Fibroblast of skin of right biceps (primary cell): ENCODE measurements around the gene DAPK2.

Experiments used
- DNase-seq: peaks from one replicate; pipeline ENCODE4 v3.0.0-alpha.2; 2013

DAPK2 gene

GRCh38 chr15:63889831-63890230, 156.5 kb downstream of the DAPK2 start:
- DNase-seq = no peak

GRCh38 chr15:63888823-63889222, 157.5 kb downstream of the DAPK2 start:
- DNase-seq = no peak

- no peak for DNase-seq
Measured at GRCh38 chr15:63888146-63888545, 158.1 kb downstream of the DAPK2 start.

- no peak for DNase-seq
Measured at GRCh38 chr15:63887630-63888029, 158.7 kb downstream of the DAPK2 start.

DNA sequence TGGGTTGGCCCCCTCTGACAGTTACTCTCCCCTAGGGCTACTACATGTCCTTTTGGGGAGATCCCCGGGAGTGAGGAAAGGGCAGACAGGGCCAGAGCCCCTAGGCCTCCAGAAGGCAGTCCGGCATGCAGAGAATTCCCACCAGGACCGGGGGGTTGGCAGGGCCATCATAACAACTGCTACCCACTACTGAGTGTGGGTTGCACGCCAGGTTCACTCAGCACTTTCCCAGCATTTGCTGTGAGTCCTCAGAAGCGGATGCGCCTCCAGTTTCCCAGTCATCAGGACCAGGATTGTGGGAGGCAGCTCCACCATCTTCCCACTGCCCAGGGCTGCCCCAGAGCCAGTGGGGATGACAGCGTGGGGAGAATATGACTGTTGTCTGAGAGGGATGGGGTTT, 161.3 kb downstream of the DAPK2 start:
- no peak for DNase-seq

GRCh38 chr15:63881431-63881830, 164.9 kb downstream of the DAPK2 start:
- DNase-seq = no peak

- no peak for DNase-seq
Measured at GRCh38 chr15:63880744-63881143, 165.5 kb downstream of the DAPK2 start.

- DNase-seq = no peak
Measured at GRCh38 chr15:63879995-63880394, 166.3 kb downstream of the DAPK2 start.

GRCh38 chr15:63879211-63879610, 167.1 kb downstream of the DAPK2 start:
- DNase-seq = no peak

GRCh38 chr15:63877713-63878271, 168.5 kb downstream of the DAPK2 start:
- DNase-seq = no peak

DNA sequence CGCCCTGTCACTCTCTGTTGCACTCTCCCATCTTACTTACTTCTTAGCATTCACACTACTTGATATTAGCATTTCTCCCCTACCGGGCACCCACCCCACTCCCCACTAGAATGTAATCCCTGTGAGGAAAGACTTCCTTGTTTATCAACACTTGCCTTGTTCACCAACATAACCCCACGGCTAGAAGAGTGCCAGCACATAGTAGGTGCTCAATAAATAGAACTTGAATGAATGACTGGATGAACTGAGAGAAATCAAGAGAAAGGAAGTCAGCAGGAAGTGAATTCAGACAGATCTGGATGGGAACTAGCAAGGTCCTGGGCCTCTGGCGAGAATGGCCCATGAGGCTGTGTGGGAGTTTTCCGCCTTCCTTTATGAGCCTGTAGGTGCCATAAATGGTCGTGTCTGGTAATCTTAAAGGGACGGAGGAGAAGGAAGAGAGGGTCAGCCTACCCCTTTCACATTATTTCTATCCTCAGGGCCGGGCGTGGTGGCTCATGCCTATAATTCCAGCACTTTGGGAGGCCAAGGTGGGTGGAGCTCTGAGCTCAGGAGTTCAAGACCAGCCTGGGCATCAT, 170.1 kb downstream of the DAPK2 start:
- DNase-seq = no peak

DNA sequence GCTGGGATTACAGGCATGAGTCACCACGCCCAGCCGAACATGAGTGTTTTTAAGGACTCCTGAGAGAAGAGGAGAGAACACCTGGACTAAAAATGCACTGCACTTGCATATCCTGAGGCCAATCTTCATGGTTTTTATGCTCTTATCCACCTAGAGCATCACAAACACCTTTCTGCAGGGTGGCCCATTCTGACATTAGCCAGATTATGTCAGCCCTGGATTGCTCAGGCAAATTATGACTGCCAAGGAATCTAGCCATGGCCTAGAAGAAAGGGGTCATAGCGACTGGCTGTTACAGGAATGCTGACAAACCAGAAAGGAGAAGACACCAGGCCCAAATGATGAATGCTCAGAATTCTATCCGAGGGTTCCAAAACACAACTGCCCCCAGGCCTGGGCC, 171.7 kb downstream of the DAPK2 start:
- no peak for DNase-seq

- DNase-seq = peak; percentile 43
Measured at GRCh38 chr15:63872759-63873510, 173.3 kb downstream of the DAPK2 start.

DNA sequence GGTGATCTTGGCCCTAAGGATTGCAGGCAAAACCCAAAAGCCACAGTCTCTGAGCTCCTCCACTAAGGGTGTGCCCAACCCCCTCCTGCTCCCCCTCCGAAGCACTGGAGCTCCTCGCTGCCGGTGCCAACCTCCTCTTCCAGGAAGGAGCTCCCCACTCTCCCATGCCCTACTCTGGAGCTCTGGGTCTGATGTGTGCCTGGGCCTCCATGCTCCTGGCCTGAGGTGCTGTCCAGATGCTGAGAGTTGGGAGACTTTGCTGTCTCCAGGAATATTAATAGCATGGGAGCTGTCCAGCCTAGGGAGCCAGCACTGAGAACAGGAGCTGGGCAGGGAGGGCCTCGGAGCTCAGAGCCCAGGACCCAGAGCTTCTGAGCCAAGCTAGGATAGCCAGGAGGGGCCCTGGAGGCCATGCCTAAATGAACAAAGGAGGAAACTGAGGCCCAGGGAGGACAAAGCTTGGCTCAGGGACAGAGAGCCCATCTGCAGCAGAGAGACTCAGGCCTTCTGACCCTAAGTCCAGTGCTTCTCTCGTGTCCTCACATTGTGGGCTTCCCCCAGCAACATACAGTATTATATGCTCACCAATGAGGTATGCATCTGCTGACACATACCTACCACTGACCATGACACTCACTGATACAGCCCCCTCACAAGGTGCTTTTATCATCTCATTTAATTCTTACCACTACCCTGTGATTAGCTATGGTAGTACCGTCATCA, 175.6 kb downstream of the DAPK2 start:
- DNase-seq = peak; percentile 85

- peak; percentile 47 for DNase-seq
Measured at GRCh38 chr15:63870043-63870394, 176.3 kb downstream of the DAPK2 start.

GRCh38 chr15:63869371-63870042, 176.8 kb downstream of the DAPK2 start:
- no peak for DNase-seq

DNA sequence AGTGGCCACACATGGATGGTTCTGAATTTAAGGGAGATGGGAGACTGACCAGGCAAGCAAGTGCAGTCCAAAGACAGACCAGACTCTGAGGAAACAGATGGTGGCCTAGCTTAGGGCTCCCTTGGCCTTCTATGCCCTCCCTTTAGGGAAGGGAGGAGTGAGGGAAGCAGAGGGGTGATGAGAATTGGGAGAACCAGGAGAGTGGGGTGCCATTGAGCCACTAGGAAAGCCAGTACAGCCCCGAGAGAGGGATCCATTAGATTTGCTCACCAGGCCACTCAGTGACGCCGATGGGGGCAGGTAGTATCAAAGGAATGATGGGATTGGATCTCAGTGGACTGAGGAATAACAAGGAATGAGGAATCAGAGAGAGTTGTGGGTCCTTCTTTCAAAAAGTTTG, 182.1 kb downstream of the DAPK2 start:
- DNase-seq = no peak

DNA sequence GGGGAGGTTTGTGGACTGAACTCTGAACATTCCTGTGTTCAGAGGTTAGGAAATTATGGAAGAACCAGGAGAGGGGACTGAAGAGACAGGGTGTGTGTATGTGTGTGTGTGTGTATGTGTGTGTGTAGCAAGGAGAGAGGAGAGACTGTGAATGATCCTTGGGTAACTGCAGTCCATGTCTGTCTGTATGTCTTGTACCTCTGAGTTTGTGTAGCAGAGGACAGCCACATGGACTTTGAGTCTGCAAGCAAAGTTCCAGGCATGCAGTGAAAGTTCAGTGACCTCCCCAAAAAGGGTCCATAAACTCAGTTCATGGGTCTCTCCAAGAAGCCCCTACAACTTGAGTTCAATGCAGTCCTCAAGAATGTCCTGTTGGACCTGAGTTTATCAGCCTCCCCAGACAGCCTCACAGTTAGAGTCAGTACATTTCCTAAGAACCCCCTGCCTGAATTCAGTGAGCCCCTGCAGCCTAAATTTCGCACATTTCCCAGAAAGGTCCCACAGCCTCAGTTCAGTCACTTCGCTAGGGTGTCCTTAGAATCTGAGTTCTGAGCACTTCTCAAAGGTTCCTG, 184.3 kb downstream of the DAPK2 start:
- no peak for DNase-seq

DNA sequence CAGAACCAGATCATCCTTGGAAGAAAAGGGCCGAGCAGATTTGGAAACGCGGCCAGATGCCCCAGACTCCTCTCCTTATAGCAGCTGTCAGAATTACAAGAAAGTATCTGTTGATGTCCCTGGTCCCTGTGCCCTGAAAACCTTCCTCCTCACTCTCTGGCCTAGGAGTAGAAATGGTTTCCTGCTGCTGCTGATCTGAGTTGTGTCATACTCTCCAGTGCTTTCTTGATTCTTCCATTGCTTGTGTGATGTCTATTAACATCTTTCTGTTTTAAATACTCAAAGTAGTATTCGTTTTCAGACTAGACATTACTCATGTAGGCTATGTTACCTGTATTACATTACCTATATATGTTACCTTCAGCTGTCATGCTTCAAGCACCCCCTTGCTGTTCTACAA, 185.7 kb downstream of the DAPK2 start:
- no peak for DNase-seq

GRCh38 chr15:63860155-63860554, 186.1 kb downstream of the DAPK2 start:
- DNase-seq = no peak

GRCh38 chr15:63858881-63859280, 187.4 kb downstream of the DAPK2 start:
- DNase-seq = peak; percentile 76

GRCh38 chr15:63858448-63858847, 187.8 kb downstream of the DAPK2 start:
- DNase-seq = no peak

GRCh38 chr15:63857461-63857856, 188.8 kb downstream of the DAPK2 start:
- no peak for DNase-seq
